ENCODE measurements around the gene CABCOCO1.

DNA sequence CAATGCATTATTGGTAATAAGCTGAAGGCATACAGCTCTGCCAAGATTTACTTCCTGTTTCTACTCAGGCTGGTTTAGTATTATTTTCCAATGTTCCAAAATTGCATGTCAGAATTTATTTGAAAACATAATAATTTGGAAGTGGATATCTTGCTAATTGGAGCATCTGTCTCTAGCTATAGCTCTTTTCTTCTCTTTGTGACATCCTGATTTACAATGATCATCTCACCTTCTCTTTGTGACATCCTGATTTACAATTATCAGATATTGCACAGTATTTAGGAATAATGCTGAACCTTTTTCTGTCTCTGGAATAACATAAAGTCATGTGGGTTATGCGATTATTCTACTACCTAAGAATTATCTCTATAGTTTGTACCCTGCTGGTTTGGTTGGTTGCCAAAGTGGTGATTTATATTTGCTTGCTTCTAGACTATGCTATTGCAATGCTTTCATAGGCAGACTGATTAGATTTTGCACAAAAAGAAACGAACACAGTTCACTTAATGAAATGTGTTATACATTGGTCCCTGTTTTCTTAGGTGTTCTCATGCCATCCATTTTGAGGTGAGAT, 44.3 kb upstream of the CABCOCO1 start:
- TF ChIP-seq, protein P1, sequence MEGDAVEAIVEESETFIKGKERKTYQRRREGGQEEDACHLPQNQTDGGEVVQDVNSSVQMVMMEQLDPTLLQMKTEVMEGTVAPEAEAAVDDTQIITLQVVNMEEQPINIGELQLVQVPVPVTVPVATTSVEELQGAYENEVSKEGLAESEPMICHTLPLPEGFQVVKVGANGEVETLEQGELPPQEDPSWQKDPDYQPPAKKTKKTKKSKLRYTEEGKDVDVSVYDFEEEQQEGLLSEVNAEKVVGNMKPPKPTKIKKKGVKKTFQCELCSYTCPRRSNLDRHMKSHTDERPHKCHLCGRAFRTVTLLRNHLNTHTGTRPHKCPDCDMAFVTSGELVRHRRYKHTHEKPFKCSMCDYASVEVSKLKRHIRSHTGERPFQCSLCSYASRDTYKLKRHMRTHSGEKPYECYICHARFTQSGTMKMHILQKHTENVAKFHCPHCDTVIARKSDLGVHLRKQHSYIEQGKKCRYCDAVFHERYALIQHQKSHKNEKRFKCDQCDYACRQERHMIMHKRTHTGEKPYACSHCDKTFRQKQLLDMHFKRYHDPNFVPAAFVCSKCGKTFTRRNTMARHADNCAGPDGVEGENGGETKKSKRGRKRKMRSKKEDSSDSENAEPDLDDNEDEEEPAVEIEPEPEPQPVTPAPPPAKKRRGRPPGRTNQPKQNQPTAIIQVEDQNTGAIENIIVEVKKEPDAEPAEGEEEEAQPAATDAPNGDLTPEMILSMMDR (optimal IDR thresholded peaks at IDR 0.05 in 1 of 3, IDR thresholded peaks at IDR 0.05 in 1 of 3, conservative IDR thresholded peaks at IDR 0.05 in 1 of 3; ENCODE audit: extremely low read depth in 1 of 3, insufficient read depth in 2 of 3, low read length in 3 of 3) = no peak
- TF ChIP-seq EZH2 (IDR thresholded peaks at IDR 0.05; ENCODE audit: low read length) = no peak
